B cell (primary cell): ENCODE results near the gene CFAP47. TPM values are rescaled to one million over a fixed set of nuclear protein-coding genes. Genes with fewer than 3 reads are reported as not detected.

ENCODE experiments used
- ATAC-seq: fragments of 200-7000 bp; cut with Tn5 transposase; one replicate; pipeline ENCODE4 v1.10.0; 2021; ENCODE audit warnings: low read depth, mild to moderate bottlenecking, moderate number of reproducible peaks, moderate library complexity
- CTCF ChIA-PET: fragments of 350-600 bp; sonication (Branson Sonifier 250); formaldehyde crosslinking; loops from one replicate; lab custom pipeline; 2021; ENCODE audit warnings: antibody characterized with exemption, inconsistent platforms; lab: Charles Lee
- POLR2A ChIA-PET: fragments of 350-600 bp; sonication (Branson Sonifier 250); formaldehyde crosslinking; loops from one replicate; lab custom pipeline; 2021; ENCODE audit warnings: antibody characterized with exemption; lab: Charles Lee
- DNase-seq: peaks from one replicate; pipeline ENCODE4 v3.0.0; 2013
- H2AFZ ChIP-seq: 2 replicates; pipeline ENCODE4 v1.6.1; 2012; ENCODE audit warnings: mild to moderate bottlenecking, low read depth, low read length; ENCODE audit not compliant: insufficient read depth, poor library complexity, severe bottlenecking
- H3K27ac ChIP-seq, 2 donors: 1 replicate in 1 of 2; 2 replicates in 1 of 2; pipeline ENCODE4 v1.5.1; 2012 to 2013; ENCODE audit warnings: low read length in 2 of 2, mild to moderate bottlenecking in 2 of 2, moderate library complexity in 1 of 2
- H3K27me3 ChIP-seq, 4 experiments: fragments of 200-600 bp in 1 of 4; sonication (generic) in 1 of 4; replicated peaks in 1 of 4; 1 replicate in 2 of 4; 2 replicates in 2 of 4; pipeline versions ENCODE4 v1.6.1 to v1.7.0; 2013 to 2016; ENCODE audit warnings: low read length in 3 of 4, mild to moderate bottlenecking in 2 of 4, mixed read lengths in 1 of 4, moderate library complexity in 1 of 4; ENCODE audit not compliant: insufficient read depth in 4 of 4, control insufficient read depth in 3 of 4; ENCODE audit errors: control extremely low read depth in 1 of 4
- H3K36me3 ChIP-seq, 2 experiments: replicated peaks in 1 of 2; 1 replicate in 1 of 2; 2 replicates in 1 of 2; pipeline versions ENCODE4 v1.6.1 to v1.7.1; 2013; ENCODE audit warnings: low read length in 1 of 2; ENCODE audit not compliant: insufficient read depth in 2 of 2, control insufficient read depth in 1 of 2; ENCODE audit errors: control extremely low read depth in 1 of 2, extremely low read depth in 1 of 2
- H3K4me1 ChIP-seq, 2 donors: fragments of 200-600 bp in 1 of 2; sonication (generic) in 1 of 2; 1 replicate in 1 of 2; 2 replicates in 1 of 2; pipeline versions ENCODE4 v1.5.1 to v1.6.1; 2013 to 2017; ENCODE audit warnings: low read length in 2 of 2; ENCODE audit not compliant: control insufficient read depth in 2 of 2, insufficient read depth in 2 of 2
- H3K4me2 ChIP-seq: replicated peaks from 2 replicates; pipeline ENCODE3; 2012; ENCODE audit warnings: mild to moderate bottlenecking, low read depth, low read length; ENCODE audit not compliant: poor library complexity, severe bottlenecking
- H3K4me3 ChIP-seq, 5 experiments: fragments of 200-600 bp in 1 of 5; sonication (generic) in 1 of 5; 1 replicate in 3 of 5; 2 replicates in 2 of 5; pipeline versions ENCODE4 v1.5.1 to v1.7.0; 2011 to 2016; ENCODE audit warnings: low read length in 4 of 5, mild to moderate bottlenecking in 4 of 5, low read depth in 2 of 5, control low read depth in 1 of 5, moderate library complexity in 1 of 5; ENCODE audit not compliant: insufficient read depth in 1 of 5; ENCODE audit errors: control extremely low read depth in 1 of 5, extremely low read depth in 1 of 5
- H3K79me2 ChIP-seq: fragments of 200-600 bp; sonication (generic); one replicate; pipeline ENCODE4 v1.6.0; 2016; ENCODE audit warnings: low read length; ENCODE audit not compliant: control insufficient read depth, insufficient read depth
- H3K9ac ChIP-seq: fragments of 200-600 bp; sonication (generic); 2 replicates; pipeline ENCODE4 v1.6.1; 2017; ENCODE audit warnings: mild to moderate bottlenecking, low read length, moderate library complexity
- H3K9me3 ChIP-seq, 3 donors: one replicate each; pipeline versions ENCODE4 v1.6.1 to v1.7.1; 2013; ENCODE audit warnings: low read length in 2 of 3; ENCODE audit not compliant: control insufficient read depth in 2 of 3, insufficient read depth in 1 of 3; ENCODE audit errors: control extremely low read depth in 1 of 3
- H4K20me1 ChIP-seq: 2 replicates; pipeline ENCODE4 v1.6.0; 2012; ENCODE audit warnings: mild to moderate bottlenecking, low read length; ENCODE audit not compliant: insufficient read depth, control insufficient read depth, poor library complexity, severe bottlenecking
- H3K27ac Mint-ChIP-seq: one replicate; pipeline ENCODE4 v1.8.0; 2021; ENCODE audit warnings: mixed read lengths
- H3K27me3 Mint-ChIP-seq: one replicate; pipeline ENCODE4 v1.8.0; 2021; ENCODE audit warnings: mixed read lengths
- H3K4me1 Mint-ChIP-seq: one replicate; pipeline ENCODE4 v1.8.0; 2021; ENCODE audit warnings: mixed read lengths
- H3K4me3 Mint-ChIP-seq: one replicate; pipeline ENCODE4 v1.8.0; 2021; ENCODE audit warnings: mixed read lengths
- H3K9me3 Mint-ChIP-seq: one replicate; pipeline ENCODE4 v1.8.0; 2022; ENCODE audit warnings: mixed read lengths; ENCODE audit not compliant: insufficient read depth
- WGBS: methylation state at CpG from one replicate; pipeline ENCODE4 v1.1.5; 2013; ENCODE audit warnings: missing lambda C conversion rate; ENCODE audit not compliant: insufficient coverage; 5-methylcytosine and 5-hydroxymethylcytosine counted together
- intact Hi-C: fragments of 100-400 bp; cut with micrococcal nuclease; formaldehyde crosslinking; loops from one replicate; pipeline ENCODE4 v1.10.0; 2022
- polyA minus RNA-seq: library from RNA; depleted of rRNA, polyadenylated mRNA; stranded (reverse); fragments of >200 nt; gene quantifications from 2 replicates; pipeline ENCODE4 v1.2.3, GENCODE V29; 2012
- polyA plus RNA-seq: library from polyadenylated mRNA; depleted of rRNA; stranded (reverse); fragments of >200 nt; gene quantifications from 2 replicates; pipeline ENCODE4 v1.2.3, GENCODE V29; 2012
- total RNA-seq, 2 donors: library from RNA; stranded (reverse); fragments of 120-200 nt in 1 of 2; gene quantifications; 1 replicate in 1 of 2; 2 replicates in 1 of 2; pipeline versions ENCODE4 v1.2.3 to v1.2.4, GENCODE V29; 2013 to 2022
- TF ChIP-seq, protein P1 (sequence below): fragments of 200-600 bp; IDR thresholded peaks from one replicate; pipeline ENCODE4 v1.8.0; 2022; ENCODE audit warnings: antibody characterized with exemption, mild to moderate bottlenecking

Gene CFAP47, protein sequence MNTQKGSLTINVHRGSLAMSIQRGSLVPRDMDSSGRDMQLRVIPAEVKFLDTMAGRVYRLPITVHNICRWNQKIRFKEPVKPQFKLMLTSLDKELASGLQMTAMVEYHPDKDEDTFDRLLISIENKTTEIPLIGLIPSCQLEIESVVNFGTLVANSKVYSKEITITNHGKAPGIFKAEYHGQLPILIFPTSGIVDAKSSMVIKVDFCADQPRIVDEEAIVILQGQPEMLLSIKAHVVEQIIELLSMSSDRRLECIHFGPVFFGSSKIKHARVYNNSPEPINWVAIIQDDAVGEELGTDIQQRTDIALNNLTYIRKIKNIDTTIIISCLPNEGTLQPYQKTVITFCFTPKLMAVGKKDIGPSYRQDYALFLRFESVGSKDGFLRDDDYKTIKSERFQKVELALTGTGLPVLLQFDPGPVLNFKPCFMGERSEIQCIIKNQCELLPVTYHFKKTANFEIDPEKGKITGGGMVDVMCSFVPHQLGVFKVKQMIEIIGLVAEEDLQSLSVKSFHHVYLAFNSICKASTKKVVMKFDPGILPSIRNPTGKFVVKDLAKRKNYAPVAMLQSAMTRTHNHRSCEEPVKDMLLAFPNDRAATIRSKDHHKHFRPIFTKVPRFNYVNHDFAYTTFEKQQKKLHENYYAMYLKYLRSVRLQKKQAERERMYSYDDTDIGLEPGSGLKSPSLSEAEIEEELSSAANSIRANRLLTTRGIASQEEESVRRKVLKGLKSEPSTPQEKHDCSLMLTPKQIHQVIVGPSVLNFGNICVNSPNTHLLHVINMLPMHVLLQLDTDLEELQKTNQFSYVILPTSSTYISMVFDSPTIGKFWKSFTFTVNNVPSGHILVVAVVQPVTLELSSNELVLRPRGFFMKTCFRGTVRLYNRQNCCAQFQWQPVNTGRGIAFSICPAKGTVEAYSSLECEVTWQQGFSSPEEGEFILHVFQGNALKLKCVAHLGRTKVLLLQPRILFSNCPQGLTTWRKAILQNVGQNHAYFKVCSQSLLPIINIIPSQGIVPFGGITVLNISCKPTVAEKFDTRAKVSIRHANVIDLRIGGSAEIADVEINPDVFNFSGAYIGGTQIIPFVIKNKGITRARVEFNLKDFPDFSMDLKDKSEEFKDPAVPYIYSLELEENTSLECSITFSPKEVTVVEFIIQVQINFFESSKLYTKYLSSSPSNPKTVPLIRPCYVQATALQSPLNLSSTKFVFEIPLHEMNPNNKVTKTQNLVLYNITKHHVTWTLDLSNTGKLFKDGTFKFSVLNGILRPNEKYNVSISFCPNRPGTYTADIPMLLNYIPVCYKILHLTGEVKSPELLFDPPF (N-terminal part only)
- total RNA-seq (not detected in 2 replicates), polyA plus RNA-seq (not detected in 2 replicates), polyA minus RNA-seq (not detected in 2 replicates)
- not detected for total RNA-seq (2013)

DNA sequence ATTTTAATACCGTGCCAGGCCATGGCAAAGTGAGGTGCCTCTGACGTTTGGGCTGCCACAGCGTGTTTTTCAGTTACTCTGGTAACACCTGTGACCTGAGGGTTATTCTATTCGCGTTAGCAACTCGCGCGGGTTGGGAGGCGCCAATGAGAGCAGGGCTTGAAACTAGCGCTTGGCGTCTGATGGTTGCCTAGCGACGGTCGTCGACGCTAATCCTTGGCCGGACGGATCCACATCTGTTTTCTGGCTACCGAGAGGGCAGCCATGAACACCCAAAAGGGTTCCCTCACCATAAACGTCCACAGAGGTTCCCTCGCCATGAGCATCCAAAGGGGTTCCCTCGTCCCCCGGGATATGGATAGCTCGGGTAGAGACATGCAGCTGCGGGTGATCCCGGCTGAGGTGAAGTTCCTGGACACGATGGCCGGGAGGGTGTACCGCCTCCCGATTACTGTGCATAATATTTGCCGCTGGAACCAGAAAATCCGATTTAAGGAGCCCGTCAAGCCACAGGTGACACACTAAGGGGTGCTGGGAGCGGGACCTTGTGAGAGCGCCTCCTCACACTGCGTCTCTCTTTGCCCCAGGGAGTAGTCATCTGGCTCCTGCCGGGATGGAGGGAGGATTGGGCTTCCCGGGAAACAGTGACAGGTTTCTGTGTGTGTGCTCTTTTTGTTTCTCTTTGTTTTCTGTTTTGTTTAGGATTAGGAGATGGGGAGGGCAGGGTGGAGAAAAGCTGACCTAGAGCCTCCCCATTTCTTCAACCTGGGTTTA, at the start of gene CFAP47:
TSS of gene CFAP47 (plus strand) at position 199 of the 774 bp plus-strand sequence. CDS start at position 265, 66 bp downstream.
- 11% methylated on average over 30 of the region's 38 CpGs for WGBS

More for the DNA sequence above, at the start of gene CFAP47:
- CTCF ChIA-PET = no interaction called here
- Histone ChIP-seq H3K36me3 (no peaks in the 10 kb centered on the region), H3K4me3 (no peak within 1 kb of the TSS), H3K27ac (no peak within 1 kb of the TSS), H3K9me3 (no peaks in the 10 kb centered on the region), H3K79me2 (no peaks in the 10 kb centered on the region), H3K4me2 (no peak within 1 kb of the TSS), H2AFZ (no peak within 1 kb of the TSS), H3K9ac (no peak within 1 kb of the TSS), H3K4me1 (no peaks in the 10 kb centered on the region), H4K20me1 (no peaks in the 10 kb centered on the region), H3K27me3 (no peaks in the 10 kb centered on the region)
- Mint-ChIP-seq H3K4me3 (no peak within 1 kb of the TSS), H3K27me3 (no peaks in the 10 kb centered on the region), H3K4me1 (no peaks in the 10 kb centered on the region), H3K9me3 (no peaks in the 10 kb centered on the region), H3K27ac (no peak within 1 kb of the TSS)
- POLR2A ChIA-PET = no interaction called here
- intact Hi-C loops = no loop called here
- DNase-seq (no peak), ATAC-seq (no peak)
- TF ChIP-seq, protein P1, sequence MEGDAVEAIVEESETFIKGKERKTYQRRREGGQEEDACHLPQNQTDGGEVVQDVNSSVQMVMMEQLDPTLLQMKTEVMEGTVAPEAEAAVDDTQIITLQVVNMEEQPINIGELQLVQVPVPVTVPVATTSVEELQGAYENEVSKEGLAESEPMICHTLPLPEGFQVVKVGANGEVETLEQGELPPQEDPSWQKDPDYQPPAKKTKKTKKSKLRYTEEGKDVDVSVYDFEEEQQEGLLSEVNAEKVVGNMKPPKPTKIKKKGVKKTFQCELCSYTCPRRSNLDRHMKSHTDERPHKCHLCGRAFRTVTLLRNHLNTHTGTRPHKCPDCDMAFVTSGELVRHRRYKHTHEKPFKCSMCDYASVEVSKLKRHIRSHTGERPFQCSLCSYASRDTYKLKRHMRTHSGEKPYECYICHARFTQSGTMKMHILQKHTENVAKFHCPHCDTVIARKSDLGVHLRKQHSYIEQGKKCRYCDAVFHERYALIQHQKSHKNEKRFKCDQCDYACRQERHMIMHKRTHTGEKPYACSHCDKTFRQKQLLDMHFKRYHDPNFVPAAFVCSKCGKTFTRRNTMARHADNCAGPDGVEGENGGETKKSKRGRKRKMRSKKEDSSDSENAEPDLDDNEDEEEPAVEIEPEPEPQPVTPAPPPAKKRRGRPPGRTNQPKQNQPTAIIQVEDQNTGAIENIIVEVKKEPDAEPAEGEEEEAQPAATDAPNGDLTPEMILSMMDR = no peak
